T-helper 2 cell treated with Interferon-gamma antibody and Interleukin-4, amounts not matched to agents 100 ng/mL and 5 ng/mL, for 36 hours (primary cell): ENCODE results near the gene TP53RK. TPM values are rescaled to one million over a fixed set of nuclear protein-coding genes. Genes with fewer than 3 reads are reported as not detected.

Source experiments
- intact Hi-C: fragments of 100-400 bp; cut with micrococcal nuclease; formaldehyde crosslinking; loops from one replicate; pipeline ENCODE4 v1.15.1; 2023
- total RNA-seq: library from RNA; stranded (reverse); gene quantifications from 2 replicates; pipeline ENCODE4 v1.2.3, GENCODE V29; 2022

Gene TP53RK
- total RNA-seq, 1 donor from 2014 or later: 15.3 TPM

- intact Hi-C loops: no loop called here
Observed at GRCh38 chr20:46640536-46641311, 48.5 kb downstream of the TP53RK start.

GRCh38 chr20:46640044-46640443, 49.2 kb downstream of the TP53RK start:
- intact Hi-C loops: no loop called here

GRCh38 chr20:46639587-46639986, 49.7 kb downstream of the TP53RK start:
- intact Hi-C loops: no loop called here

- intact Hi-C loops: no loop called here
Observed at GRCh38 chr20:46638898-46639274, 50.4 kb downstream of the TP53RK start.

- intact Hi-C loops: no loop called here
Observed at GRCh38 chr20:46638134-46638897, 50.9 kb downstream of the TP53RK start.

GRCh38 chr20:46637427-46638133, 51.7 kb downstream of the TP53RK start:
- intact Hi-C loops: no loop called here

- intact Hi-C loops: no loop called here
Observed at GRCh38 chr20:46637020-46637419, 52.2 kb downstream of the TP53RK start.

GRCh38 chr20:46636514-46636913, 52.7 kb downstream of the TP53RK start:
- intact Hi-C loops: no loop called here

GRCh38 chr20:46635514-46636136, 53.6 kb downstream of the TP53RK start:
- intact Hi-C loops: no loop called here

- intact Hi-C loops: no loop called here
Observed at GRCh38 chr20:46634528-46634927, 54.7 kb downstream of the TP53RK start.

Other genes starting within 250 kb of the TP53RK start
- gene ZNF334, start 175.9 kb downstream of the TP53RK start, total RNA-seq: 1.2 and 1.3 TPM in 2 replicates
- not detected in 2 replicates for gene OCSTAMP, start 138.8 kb downstream of the TP53RK start, total RNA-seq
- not detected in 2 replicates for gene SLC13A3, start 38.0 kb downstream of the TP53RK start, total RNA-seq
- gene SLC2A10, start 20.2 kb upstream of the TP53RK start, total RNA-seq: not detected in 2 replicates
- 0.11 TPM in 1 of 2 replicates, not detected in the other for gene EYA2, start 205.4 kb upstream of the TP53RK start, total RNA-seq